Adrenal gland (tissue), 5 donors: ENCODE measurements around the gene ZNF608.

Experiments
- POLR2A ChIP-seq, 2 donors: fragments of 450-650 bp; IDR thresholded peaks; one replicate each; pipeline ENCODE4 v1.6.1; 2017; ENCODE audit warnings: antibody characterized with exemption in 2 of 2, mild to moderate bottlenecking in 2 of 2, moderate library complexity in 1 of 2
- TF ChIP-seq, protein P1 (sequence below), 6 experiments: fragments of 450-650 bp in 4 of 6; fragments of 200-600 bp in 2 of 6; sonication (generic) in 1 of 6; IDR thresholded peaks; 1 replicate in 5 of 6; 2 replicates in 1 of 6; pipeline versions ENCODE4 v1.5.1 to v1.8.0; 2016 to 2021; ENCODE audit warnings: antibody characterized with exemption in 6 of 6, mild to moderate bottlenecking in 2 of 6, moderate library complexity in 1 of 6
- donor health status: DM: no; HTN: no; CAD: no.

DNA sequence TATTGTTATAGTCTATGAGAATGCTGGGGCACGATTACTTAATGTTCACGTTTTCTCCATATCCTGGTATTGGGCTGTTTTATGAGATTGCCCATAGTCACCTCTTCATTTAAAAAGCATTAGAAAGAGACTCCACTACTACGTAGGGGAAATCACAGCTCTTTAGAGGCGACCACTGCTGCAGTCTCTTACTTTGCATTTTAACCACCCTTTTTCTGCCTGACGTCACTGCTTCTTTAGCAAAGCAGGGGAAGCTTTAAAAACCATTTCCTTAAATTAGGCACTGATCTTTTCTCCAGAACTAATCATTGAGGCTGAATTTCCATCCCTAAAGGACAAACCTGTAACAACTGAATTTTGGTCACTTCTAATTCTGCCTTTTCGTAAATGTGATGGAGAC, 38.9 kb downstream of the ZNF608 start:
- TF ChIP-seq, protein P1, sequence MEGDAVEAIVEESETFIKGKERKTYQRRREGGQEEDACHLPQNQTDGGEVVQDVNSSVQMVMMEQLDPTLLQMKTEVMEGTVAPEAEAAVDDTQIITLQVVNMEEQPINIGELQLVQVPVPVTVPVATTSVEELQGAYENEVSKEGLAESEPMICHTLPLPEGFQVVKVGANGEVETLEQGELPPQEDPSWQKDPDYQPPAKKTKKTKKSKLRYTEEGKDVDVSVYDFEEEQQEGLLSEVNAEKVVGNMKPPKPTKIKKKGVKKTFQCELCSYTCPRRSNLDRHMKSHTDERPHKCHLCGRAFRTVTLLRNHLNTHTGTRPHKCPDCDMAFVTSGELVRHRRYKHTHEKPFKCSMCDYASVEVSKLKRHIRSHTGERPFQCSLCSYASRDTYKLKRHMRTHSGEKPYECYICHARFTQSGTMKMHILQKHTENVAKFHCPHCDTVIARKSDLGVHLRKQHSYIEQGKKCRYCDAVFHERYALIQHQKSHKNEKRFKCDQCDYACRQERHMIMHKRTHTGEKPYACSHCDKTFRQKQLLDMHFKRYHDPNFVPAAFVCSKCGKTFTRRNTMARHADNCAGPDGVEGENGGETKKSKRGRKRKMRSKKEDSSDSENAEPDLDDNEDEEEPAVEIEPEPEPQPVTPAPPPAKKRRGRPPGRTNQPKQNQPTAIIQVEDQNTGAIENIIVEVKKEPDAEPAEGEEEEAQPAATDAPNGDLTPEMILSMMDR (IDR thresholded peaks at IDR 0.05) = no peak
- no peak for TF ChIP-seq POLR2A (IDR thresholded peaks at IDR 0.05)
